GM18861 (cell line): ENCODE data around the gene MTIF2.
"Not testable (repeated sequence)": the region's sequence is repeated elsewhere in the genome, so short reads cannot be mapped to it uniquely, and the experiment has no call there.

ENCODE experiments used
- ATAC-seq: cut with Tn5 transposase; IDR thresholded peaks from one replicate; pipeline ENCODE4 v1.9.1; 2021; ENCODE audit not compliant: unreplicated experiment

The MTIF2 gene

DNA sequence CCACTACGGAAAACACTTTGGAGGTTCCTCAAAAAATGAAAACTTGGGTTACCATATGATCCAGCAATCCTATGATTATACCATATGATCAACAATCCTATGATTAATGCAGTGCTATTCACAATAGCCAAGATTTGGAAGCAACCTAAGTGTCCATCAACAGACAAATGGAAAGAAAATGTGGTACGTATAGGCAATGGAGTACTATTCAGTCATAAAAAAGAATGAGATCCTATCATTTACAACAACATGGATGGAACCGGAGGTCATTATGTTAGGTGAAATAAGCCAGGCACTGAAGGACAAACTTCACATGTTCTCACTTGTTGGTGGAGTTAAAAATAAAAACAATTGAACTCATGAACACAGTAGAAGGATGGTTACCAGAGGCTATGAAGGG lies 64.5 kb downstream of the MTIF2 start:
- no peak for ATAC-seq

GRCh38 chr2:55200416-55200815 lies 68.6 kb downstream of the MTIF2 start:
- no peak for ATAC-seq

- no peak for ATAC-seq
These were observed 72.5 kb downstream of the MTIF2 start for GRCh38 chr2:55196526-55196925.

DNA sequence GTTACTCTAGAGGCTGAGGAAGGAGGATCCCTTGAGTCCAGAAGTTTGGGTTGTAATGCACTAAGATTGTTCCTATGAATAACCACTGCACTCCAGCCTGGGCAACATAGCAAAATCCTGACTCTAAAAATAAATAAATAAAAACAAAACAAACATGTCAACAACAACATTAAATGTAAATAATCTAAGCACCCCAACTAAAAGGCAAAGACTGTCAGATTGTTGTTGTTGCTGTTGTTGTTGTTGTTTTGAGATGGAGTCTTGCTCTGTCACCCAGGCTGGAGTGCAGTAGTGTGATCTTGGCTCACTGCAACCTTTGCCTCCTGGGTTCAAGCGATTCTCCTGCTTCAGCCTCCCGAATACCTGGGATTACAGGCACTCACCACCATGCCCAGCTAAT lies 77.1 kb downstream of the MTIF2 start:
- ATAC-seq = not testable (repeated sequence)

- not testable (repeated sequence) for ATAC-seq
These were observed 82.2 kb downstream of the MTIF2 start for GRCh38 chr2:55186837-55187236.
